GM23338 (cell line): ENCODE measurements around the gene FAM110A.

Experiments
- CREB1 ChIP-seq: fragments of 250-450 bp; sonication (Bioruptor Pico); IDR thresholded peaks from 2 replicates; pipeline ENCODE4 v1.5.0; 2020; ENCODE audit warnings: low read depth, mild to moderate bottlenecking, moderate library complexity
- EZH2 ChIP-seq: fragments of 200-600 bp; sonication (generic); IDR thresholded peaks from one replicate; pipeline ENCODE4 v1.8.0; 2017; ENCODE audit warnings: antibody characterized with exemption, mild to moderate bottlenecking, low read depth; ENCODE audit not compliant: unreplicated experiment
- EZH2phosphoT487 ChIP-seq: fragments of 200-600 bp; sonication (generic); IDR thresholded peaks from one replicate; pipeline ENCODE4 v1.8.1; 2018; ENCODE audit warnings: antibody characterized with exemption; ENCODE audit not compliant: unreplicated experiment
- POLR2AphosphoS5 ChIP-seq: IDR thresholded peaks from 2 replicates; pipeline ENCODE4 v1.6.1; 2016; ENCODE audit warnings: antibody characterized with exemption, low read depth
- STAT1 ChIP-seq: IDR thresholded peaks from one replicate; pipeline ENCODE4 v1.6.1; 2016; ENCODE audit warnings: antibody characterized with exemption; ENCODE audit not compliant: unreplicated experiment
- ZNF114 ChIP-seq: fragments of 250-450 bp; sonication (Bioruptor Pico); IDR thresholded peaks from 2 replicates; pipeline ENCODE4 v1.5.0; 2020; ENCODE audit warnings: mild to moderate bottlenecking, moderate library complexity
- TF ChIP-seq, protein P1 (sequence below), 2 experiments: fragments of 200-600 bp in 1 of 2; sonication (generic) in 1 of 2; conservative IDR thresholded peaks; 2 replicates each; pipeline versions ENCODE4 v1.5.1 to v1.6.1; 2016 to 2017; ENCODE audit warnings: antibody characterized with exemption in 2 of 2, low read depth in 2 of 2, mild to moderate bottlenecking in 2 of 2, moderate library complexity in 1 of 2

DNA sequence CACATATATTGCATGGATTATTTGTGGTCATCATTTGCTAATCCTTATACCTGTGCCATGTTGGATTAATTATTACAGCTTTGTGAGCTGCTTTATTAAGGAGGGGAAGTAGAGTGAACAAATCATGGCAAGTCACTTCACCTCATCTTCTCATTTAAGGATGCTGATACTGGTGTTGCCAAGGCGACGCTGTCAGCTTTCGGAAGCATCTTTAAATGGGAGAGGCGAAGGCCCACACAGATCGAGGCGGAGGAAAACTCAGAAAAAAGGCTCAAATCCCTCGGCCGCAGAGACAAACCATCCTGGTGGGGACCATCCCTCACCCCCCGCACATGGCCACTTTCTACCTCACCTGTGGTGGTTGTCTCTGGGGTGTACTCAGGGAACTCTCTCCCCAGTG, 34.8 kb downstream of the FAM110A start:
- TF ChIP-seq, protein P1, sequence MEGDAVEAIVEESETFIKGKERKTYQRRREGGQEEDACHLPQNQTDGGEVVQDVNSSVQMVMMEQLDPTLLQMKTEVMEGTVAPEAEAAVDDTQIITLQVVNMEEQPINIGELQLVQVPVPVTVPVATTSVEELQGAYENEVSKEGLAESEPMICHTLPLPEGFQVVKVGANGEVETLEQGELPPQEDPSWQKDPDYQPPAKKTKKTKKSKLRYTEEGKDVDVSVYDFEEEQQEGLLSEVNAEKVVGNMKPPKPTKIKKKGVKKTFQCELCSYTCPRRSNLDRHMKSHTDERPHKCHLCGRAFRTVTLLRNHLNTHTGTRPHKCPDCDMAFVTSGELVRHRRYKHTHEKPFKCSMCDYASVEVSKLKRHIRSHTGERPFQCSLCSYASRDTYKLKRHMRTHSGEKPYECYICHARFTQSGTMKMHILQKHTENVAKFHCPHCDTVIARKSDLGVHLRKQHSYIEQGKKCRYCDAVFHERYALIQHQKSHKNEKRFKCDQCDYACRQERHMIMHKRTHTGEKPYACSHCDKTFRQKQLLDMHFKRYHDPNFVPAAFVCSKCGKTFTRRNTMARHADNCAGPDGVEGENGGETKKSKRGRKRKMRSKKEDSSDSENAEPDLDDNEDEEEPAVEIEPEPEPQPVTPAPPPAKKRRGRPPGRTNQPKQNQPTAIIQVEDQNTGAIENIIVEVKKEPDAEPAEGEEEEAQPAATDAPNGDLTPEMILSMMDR (conservative IDR thresholded peaks at IDR 0.05; ENCODE audit: low read depth in 2 of 2): no peak
- TF ChIP-seq ZNF114 (CRISPR knock-in tag): no peak
- no peak for TF ChIP-seq POLR2AphosphoS5
- no peak for TF ChIP-seq EZH2phosphoT487
- TF ChIP-seq CREB1: no peak
- no peak for TF ChIP-seq STAT1
- TF ChIP-seq EZH2: no peak
